HG02884 (cell line): Measurements from ENCODE around the gene COL21A1.

Experiments
- ATAC-seq: cut with Tn5 transposase; IDR thresholded peaks from one replicate; pipeline ENCODE4 v1.9.1; 2021; ENCODE audit warnings: mild to moderate bottlenecking, moderate library complexity; ENCODE audit not compliant: unreplicated experiment

Gene COL21A1

GRCh38 chr6:56246541-56246880, 869 bp downstream of the COL21A1 start:
- ATAC-seq, result no peak

DNA sequence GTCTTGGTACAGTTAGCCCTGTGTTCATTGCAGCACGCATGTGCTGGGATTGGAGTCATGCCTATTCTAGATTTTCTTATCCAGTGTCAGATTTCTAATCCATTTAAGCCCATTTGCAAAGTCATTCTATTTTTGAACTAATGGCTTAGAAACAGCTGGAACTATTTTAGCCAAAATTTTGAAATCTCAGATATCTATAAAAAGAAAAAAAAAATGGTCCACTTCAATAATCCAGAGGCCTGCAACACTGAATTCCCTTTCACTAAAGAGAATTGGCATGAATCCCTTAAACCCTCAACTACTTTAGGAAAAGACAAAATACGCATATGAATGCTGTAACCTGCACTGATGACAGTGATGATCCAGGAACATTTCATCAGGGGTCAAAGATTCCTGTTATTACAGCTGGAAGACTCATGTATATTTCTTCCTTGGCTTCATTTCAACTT, 1.5 kb downstream of the COL21A1 start:
- ATAC-seq, result no peak

DNA sequence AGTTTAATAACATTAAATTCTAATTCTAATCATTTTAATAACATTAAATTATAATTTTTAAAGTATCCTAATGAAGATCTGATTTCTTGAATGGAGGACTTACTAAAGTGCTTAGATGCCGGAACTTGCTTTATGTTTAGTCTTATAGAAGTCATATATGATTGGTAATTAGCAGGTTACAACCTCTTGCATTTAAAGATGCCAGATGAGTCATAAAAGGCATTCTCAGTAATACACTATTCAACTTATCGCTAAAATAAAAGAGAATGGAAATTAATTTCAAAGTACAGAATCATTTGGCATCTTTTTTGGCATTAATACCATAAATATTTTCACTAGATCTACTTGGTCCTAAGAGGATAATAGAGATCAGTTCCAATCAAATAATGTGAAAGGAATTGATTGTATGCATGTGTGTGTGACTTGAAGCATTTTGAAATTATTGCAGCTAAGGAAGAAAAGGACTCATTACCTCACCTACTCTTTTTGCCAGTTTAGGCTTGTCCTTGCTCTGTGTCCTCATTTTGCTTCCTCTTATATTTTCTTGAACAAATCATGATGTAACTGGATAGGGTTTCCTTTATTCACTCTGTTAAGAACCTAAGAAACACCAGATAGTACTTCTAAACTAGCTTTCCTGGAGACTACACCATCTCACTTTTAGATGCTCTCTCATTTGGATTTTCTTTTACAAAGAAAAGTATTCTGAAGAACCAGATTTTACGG, 2.7 kb downstream of the COL21A1 start:
- ATAC-seq, result no peak

GRCh38 chr6:56244089-56244488, 3.3 kb downstream of the COL21A1 start:
- no peak for ATAC-seq

- ATAC-seq, result no peak
These were observed 3.8 kb downstream of the COL21A1 start for GRCh38 chr6:56243518-56244070.

GRCh38 chr6:56242346-56242745, 5.0 kb downstream of the COL21A1 start:
- ATAC-seq, result no peak

DNA sequence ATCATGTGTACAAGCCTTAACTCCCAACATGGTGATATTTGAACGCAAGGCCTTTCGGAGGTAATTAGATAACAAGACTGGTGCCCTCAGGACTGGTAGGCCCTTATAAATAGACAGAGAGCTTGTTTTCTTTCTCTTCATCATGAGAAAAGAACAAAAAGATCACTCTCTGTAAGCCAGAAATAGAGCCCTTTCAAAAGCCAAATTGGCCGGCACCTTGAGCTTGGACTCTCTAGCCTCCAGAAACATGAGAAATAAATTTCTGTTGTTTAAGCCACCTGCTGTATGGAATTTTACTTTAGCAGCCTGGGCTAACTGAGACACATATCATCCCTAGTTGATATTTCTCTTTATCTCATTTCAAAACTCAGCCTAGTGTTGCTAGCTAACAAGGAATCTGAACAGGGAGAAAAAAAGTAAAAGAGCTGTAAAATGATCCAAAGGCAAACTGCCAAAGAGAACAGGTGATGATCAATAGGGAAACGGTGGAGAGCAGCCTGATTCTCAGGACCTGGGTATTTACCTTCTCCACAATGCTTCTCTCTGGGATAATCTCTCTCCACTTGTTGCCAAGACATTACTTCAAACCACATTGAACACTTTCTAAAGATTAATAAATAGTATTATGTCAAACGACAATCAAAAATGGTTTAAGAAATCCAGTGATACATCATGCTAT, 6.1 kb downstream of the COL21A1 start:
- no peak for ATAC-seq

- no peak for ATAC-seq
These were observed 9.0 kb downstream of the COL21A1 start for GRCh38 chr6:56238352-56238751.

DNA sequence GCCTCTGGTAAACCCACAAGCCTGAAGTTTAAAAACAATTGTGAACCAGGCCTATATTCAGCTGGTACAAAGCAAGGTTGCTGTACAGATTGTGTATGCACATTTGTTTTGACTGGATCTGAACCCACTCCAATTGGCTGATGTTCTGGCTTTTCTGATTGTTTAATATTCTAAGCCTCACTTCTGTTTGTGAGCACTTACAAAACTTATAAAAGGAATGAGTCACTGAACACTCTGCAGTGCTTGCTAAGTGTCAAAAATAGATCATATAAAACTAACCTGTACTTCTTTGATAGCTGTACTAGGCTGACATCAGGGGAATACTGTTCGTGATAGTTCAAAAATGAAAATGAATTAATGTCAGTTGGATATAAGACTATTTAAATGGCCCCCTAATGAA, 12.1 kb downstream of the COL21A1 start:
- ATAC-seq, result no peak

DNA sequence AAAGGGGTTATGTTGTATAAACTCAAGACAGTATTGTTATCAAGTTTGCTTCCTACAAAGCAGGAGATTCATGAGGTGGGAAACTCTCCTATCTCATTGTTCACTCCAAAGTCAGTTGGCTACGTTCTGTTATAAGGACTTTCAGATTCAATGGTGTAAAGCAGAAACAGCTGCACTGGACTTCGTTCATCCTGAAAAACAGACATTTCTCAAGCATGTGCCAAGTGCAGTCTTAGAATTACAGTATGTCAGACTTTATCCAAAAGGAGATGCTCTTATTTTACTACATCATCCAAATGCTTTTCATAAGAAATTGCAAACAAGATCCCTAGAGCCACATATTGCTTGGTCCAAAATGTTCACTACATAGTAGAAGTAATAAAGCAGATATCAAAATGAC, 14.9 kb downstream of the COL21A1 start:
- ATAC-seq, result no peak

DNA sequence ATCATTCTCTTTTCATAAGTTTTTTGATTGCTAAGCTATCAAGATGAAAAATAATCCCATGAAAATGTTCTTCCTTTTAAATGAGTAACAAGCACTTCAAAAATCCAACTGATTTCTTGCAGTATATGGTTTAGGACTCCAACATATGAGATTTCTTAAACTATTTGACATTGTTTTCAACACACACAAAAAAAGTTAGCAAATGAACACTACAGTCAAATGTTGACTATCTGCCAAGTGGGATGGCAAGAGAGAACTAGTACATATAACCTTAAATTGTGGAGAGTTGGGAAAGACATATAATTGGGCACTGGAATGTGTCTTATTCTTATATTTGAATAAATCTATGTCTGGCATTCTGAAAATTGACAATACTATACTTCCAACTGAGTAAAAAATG, 15.6 kb downstream of the COL21A1 start:
- no peak for ATAC-seq

- ATAC-seq, result no peak
These were observed 16.3 kb downstream of the COL21A1 start for GRCh38 chr6:56230976-56231566.

- ATAC-seq, result no peak
These were observed 20.1 kb downstream of the COL21A1 start for GRCh38 chr6:56227071-56227879.

DNA sequence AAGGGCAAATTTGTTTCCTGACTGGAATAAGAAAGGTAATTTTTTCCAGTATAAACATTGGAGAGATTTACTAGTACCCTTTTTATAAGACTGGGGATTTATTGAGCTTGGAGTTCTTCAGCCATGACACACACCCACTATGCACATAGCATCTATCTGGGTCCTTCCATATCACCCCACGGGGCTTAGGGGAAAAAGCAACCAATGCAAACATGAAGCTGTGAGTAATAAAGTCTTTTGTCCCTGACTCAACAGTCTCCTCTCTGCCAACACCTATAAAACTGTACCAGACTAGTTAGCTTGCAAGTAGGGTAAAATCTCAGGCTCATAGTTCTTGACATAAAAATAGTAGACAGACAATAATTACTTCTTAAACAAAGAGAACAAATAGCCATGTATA, 23.4 kb downstream of the COL21A1 start:
- ATAC-seq, result no peak

DNA sequence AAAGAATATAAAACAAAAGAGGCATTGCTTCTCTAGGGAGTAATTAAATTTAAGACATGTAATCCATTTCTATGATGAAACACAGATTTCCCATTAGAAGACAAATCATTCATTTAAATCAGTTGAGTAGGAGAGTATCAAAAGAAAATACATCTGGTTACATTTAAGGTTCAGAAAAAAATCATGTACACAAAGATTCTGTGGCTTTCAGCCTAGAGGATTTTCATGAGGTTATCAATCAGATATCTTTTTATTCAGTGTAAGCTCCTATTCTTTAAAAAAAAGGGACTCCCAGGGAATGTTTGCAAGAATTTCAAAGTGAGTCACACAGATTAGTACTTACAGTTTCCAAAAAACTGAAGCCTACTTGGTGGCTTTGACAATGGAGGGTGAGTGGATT, 24.9 kb downstream of the COL21A1 start:
- ATAC-seq, result no peak

GRCh38 chr6:56220078-56220477, 27.3 kb downstream of the COL21A1 start:
- no peak for ATAC-seq

DNA sequence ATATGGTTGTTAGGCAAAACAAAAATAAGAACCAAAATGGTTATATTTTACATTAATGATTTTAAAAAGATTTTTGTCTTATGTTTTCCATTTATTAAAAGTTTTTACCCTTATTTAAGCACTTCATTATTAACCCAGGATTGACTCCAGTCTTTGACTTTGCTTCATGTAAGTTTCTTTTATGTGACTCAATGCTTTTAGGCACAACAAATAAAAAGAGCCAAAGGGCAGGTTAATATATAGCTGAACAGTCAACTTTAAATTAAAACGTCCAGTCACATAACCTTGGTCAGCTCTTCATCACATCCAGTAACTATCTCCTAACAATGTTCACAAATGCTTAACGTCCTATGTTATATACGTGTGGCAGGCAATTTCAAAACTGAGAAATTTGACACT, 32.7 kb downstream of the COL21A1 start:
- ATAC-seq, result no peak

- ATAC-seq, result no peak
These were observed 33.2 kb downstream of the COL21A1 start for GRCh38 chr6:56214041-56214702.

DNA sequence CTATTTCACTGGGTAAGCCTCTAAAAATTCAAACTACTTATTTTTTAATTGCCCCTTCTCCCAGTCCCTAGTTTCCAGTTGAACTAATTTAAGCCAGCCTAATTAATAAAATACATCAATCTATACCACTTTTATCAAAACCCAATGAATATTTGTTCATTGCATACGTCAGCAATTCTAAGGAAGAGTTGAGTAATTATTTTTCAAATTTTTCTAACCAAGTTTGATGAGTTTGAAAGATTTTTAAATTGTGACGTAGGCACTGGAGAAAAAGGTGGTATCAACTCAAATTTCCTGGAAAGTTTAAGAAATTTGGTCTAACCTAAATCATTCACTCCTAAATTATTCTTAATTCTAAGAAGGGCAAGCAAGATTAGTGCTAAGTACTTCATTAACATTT, 35.7 kb downstream of the COL21A1 start:
- no peak for ATAC-seq

DNA sequence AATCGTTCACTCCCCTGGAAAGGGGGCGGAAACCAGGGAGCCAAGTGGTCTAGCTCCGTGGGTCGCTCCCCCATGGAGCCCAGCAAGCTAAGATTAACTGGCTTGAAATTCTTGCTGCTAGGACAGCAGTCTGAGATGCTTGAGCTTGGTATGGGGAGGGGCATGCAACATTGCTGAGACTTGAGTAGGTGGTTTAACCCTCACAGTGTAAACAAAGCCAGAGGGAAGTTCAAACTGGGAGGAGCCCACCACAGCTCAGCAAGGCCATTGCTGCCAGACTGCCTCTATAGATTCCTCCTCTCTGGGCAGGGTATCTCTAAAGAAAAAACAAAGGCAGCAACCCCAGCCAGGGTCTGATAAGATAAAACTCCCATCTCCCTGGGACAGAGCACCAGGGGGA, 43.2 kb downstream of the COL21A1 start:
- no peak for ATAC-seq

DNA sequence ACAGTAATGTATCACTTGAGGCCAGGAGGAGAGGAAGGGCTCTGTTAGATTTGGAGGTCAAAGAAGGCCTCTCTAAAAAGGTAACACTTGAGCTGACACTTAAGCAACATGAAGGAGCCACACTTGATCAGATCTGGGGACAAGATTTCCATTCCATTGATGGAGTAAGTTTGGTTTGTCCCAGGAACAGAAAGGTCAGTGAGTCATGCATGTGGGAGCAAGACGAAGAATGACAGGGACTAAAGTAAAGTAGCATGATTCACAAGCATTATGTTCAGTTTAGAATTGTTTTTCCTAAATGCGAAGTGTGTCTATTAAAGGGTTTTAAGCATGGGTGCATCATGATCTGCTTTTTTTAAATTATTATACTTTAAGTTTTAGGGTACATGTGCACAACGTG, 47.4 kb downstream of the COL21A1 start:
- ATAC-seq, result no peak
